Central memory CD4-positive, alpha-beta T cell (primary cell): ENCODE measurements around the gene NCR3LG1.

Source experiments
- DNase-seq: peaks from one replicate; pipeline ENCODE4 v3.0.0; 2022

NCR3LG1 gene

GRCh38 chr11:17375547-17375946, 23.9 kb downstream of the NCR3LG1 start:
- DNase-seq, result no peak

- DNase-seq, result no peak
Observed at GRCh38 chr11:17376493-17376892, 24.9 kb downstream of the NCR3LG1 start.

GRCh38 chr11:17378655-17379054, 27.1 kb downstream of the NCR3LG1 start:
- DNase-seq, result no peak

GRCh38 chr11:17379383-17380180, 28.0 kb downstream of the NCR3LG1 start:
- no peak for DNase-seq

- DNase-seq, result no peak
Observed at GRCh38 chr11:17381156-17381555, 29.6 kb downstream of the NCR3LG1 start.

GRCh38 chr11:17382046-17382728, 30.6 kb downstream of the NCR3LG1 start:
- DNase-seq, result no peak

- no peak for DNase-seq
Observed at GRCh38 chr11:17383461-17383860, 31.9 kb downstream of the NCR3LG1 start.

- DNase-seq, result peak; percentile 63
Observed at GRCh38 chr11:17384002-17384511, 32.5 kb downstream of the NCR3LG1 start.

GRCh38 chr11:17385492-17385891, 33.9 kb downstream of the NCR3LG1 start:
- no peak for DNase-seq

GRCh38 chr11:17385926-17386325, 34.3 kb downstream of the NCR3LG1 start:
- no peak for DNase-seq

GRCh38 chr11:17386331-17387084, 34.9 kb downstream of the NCR3LG1 start:
- no peak for DNase-seq

- DNase-seq, result no peak
Observed at GRCh38 chr11:17387254-17387653, 35.7 kb downstream of the NCR3LG1 start.

GRCh38 chr11:17387811-17388210, 36.2 kb downstream of the NCR3LG1 start:
- DNase-seq, result no peak

- no peak for DNase-seq
Observed at GRCh38 chr11:17388609-17389210, 37.1 kb downstream of the NCR3LG1 start, which contains the start of gene KCNJ11. Gene KCNJ11 (minus strand): TSS chr11:17388659. CDS start chr11:17388091, 568 bp downstream.

GRCh38 chr11:17389211-17389956, 37.8 kb downstream of the NCR3LG1 start:
- DNase-seq, result peak; percentile 71

- no peak for DNase-seq
Observed at GRCh38 chr11:17389957-17390649, 38.5 kb downstream of the NCR3LG1 start.

GRCh38 chr11:17391493-17392355, 40.1 kb downstream of the NCR3LG1 start:
- no peak for DNase-seq

- DNase-seq, result no peak
Observed at GRCh38 chr11:17392872-17393271, 41.3 kb downstream of the NCR3LG1 start.

GRCh38 chr11:17393472-17393871, 41.9 kb downstream of the NCR3LG1 start:
- DNase-seq, result no peak

GRCh38 chr11:17394743-17395390, 43.3 kb downstream of the NCR3LG1 start:
- no peak for DNase-seq
